ENCODE data around the gene CAPZA1.

CAPZA1 gene

DNA sequence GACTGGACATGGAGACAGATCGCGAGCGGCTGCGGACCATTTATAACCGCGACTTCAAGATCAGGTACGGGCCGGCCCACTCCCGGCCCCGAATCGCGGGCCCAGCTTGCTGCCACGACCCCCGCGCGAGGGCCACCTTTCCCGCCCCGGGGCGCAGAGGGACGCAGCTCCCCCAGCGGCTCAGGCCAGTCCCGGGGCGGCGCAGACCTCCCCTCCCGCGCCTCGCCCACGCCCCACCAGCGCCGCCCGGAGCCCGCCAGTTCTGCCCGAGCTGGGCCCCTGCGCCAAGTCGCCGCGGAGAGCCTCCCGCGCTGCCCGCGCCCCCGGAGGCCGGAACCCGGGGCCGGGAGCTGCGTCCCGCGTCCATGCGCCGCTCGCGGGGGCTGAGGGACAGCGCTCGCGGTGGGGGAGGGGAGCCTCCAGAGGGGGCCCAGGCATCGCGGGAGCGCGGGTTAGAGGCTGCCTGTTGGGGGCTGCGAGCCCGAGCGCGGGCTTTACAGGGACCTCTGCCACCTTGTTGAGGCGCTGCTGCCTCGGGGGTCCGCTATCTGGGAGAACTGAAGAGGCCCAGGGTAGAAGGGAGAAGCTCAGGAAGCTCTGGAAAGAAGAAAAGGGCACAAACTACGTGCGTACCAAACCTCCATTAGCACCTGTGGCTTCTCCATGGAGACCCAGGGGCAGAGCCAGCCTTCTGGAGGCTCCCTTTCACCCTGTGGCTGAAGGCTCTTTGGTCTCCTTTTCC is 55.5 kb downstream of the CAPZA1 start:
- Histone ChIP-seq H3K9ac (peak overlapping the region; percentile 85), H3K4me1 (ENCODE audit: low read depth, poor library complexity, severe bottlenecking) (peaks cover 20% of the 10 kb centered on the region), H3K4me3 (IDR thresholded peaks at IDR 0.05; ENCODE audit: insufficient read depth, low read depth, low read length) (no peak overlapping the region), H3K27me3 (ENCODE audit: insufficient read depth, low read depth) (no peaks in the 10 kb centered on the region), H4K20me1 (ENCODE audit: insufficient read depth) (no peaks in the 10 kb centered on the region), H2AFZ (ENCODE audit: low read depth) (peak overlapping the region; percentile 67), H3K36me3 (ENCODE audit: insufficient read depth) (no peaks in the 10 kb centered on the region), H3K79me2 (ENCODE audit: insufficient read depth, low read depth) (no peaks in the 10 kb centered on the region), H3K27ac (peak overlapping the region; percentile 64), H3K4me2 (peak overlapping the region; percentile 95)
- TF ChIP-seq, protein P1, sequence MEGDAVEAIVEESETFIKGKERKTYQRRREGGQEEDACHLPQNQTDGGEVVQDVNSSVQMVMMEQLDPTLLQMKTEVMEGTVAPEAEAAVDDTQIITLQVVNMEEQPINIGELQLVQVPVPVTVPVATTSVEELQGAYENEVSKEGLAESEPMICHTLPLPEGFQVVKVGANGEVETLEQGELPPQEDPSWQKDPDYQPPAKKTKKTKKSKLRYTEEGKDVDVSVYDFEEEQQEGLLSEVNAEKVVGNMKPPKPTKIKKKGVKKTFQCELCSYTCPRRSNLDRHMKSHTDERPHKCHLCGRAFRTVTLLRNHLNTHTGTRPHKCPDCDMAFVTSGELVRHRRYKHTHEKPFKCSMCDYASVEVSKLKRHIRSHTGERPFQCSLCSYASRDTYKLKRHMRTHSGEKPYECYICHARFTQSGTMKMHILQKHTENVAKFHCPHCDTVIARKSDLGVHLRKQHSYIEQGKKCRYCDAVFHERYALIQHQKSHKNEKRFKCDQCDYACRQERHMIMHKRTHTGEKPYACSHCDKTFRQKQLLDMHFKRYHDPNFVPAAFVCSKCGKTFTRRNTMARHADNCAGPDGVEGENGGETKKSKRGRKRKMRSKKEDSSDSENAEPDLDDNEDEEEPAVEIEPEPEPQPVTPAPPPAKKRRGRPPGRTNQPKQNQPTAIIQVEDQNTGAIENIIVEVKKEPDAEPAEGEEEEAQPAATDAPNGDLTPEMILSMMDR (conservative IDR thresholded peaks at IDR 0.05; ENCODE audit: low read depth, low read length): no peak

- Histone ChIP-seq H4K20me1 (ENCODE audit: insufficient read depth) (no peaks in the 10 kb centered on the region), H3K4me2 (peak overlapping the region; percentile 95), H3K36me3 (ENCODE audit: insufficient read depth) (no peaks in the 10 kb centered on the region), H3K27ac (no peak overlapping the region), H3K4me3 (IDR thresholded peaks at IDR 0.05; ENCODE audit: insufficient read depth, low read depth, low read length) (no peak overlapping the region), H2AFZ (ENCODE audit: low read depth) (peak overlapping the region; percentile 67), H3K4me1 (ENCODE audit: low read depth, poor library complexity, severe bottlenecking) (peaks cover 20% of the 10 kb centered on the region), H3K27me3 (ENCODE audit: insufficient read depth, low read depth) (no peaks in the 10 kb centered on the region), H3K9ac (peak overlapping the region; percentile 85), H3K79me2 (ENCODE audit: insufficient read depth, low read depth) (no peaks in the 10 kb centered on the region)
- TF ChIP-seq, protein P1 (conservative IDR thresholded peaks at IDR 0.05; ENCODE audit: low read depth, low read length): no peak
Measured at GRCh38 chr1:112675728-112676381, 56.2 kb downstream of the CAPZA1 start.

GRCh38 chr1:112676543-112676942 is 56.9 kb downstream of the CAPZA1 start:
- no peak overlapping the region for H3K4me3 ChIP-seq (IDR thresholded peaks at IDR 0.05; ENCODE audit: insufficient read depth, low read depth, low read length)
- H3K4me1 ChIP-seq (ENCODE audit: low read depth, poor library complexity, severe bottlenecking): peaks cover 20% of the 10 kb centered on the region
- H3K79me2 ChIP-seq (ENCODE audit: insufficient read depth, low read depth): no peaks in the 10 kb centered on the region
- H3K27ac ChIP-seq: no peak overlapping the region
- peak overlapping the region; percentile 95; the same call in 1 of the 2 replicates for H3K4me2 ChIP-seq
- H2AFZ ChIP-seq (ENCODE audit: low read depth): no peak overlapping the region
- no peaks in the 10 kb centered on the region for H3K36me3 ChIP-seq (ENCODE audit: insufficient read depth)
- TF ChIP-seq, protein P1 (conservative IDR thresholded peaks at IDR 0.05; ENCODE audit: low read depth, low read length): no peak
- no peak overlapping the region for H3K9ac ChIP-seq
- H4K20me1 ChIP-seq (ENCODE audit: insufficient read depth): no peaks in the 10 kb centered on the region
- H3K27me3 ChIP-seq (ENCODE audit: insufficient read depth, low read depth): no peaks in the 10 kb centered on the region

- Histone ChIP-seq H3K4me1 (ENCODE audit: low read depth, poor library complexity, severe bottlenecking) (peaks cover 17% of the 10 kb centered on the region), H3K27ac (no peak overlapping the region), H3K4me2 (no peak overlapping the region), H3K36me3 (ENCODE audit: insufficient read depth) (no peaks in the 10 kb centered on the region), H4K20me1 (ENCODE audit: insufficient read depth) (no peaks in the 10 kb centered on the region), H3K9ac (no peak overlapping the region), H3K4me3 (IDR thresholded peaks at IDR 0.05; ENCODE audit: insufficient read depth, low read depth, low read length) (no peak overlapping the region), H2AFZ (ENCODE audit: low read depth) (no peak overlapping the region), H3K79me2 (ENCODE audit: insufficient read depth, low read depth) (no peaks in the 10 kb centered on the region), H3K27me3 (ENCODE audit: insufficient read depth, low read depth) (no peaks in the 10 kb centered on the region)
- TF ChIP-seq, protein P1 (conservative IDR thresholded peaks at IDR 0.05; ENCODE audit: low read depth, low read length): no peak
Measured at GRCh38 chr1:112677501-112677900, 57.9 kb downstream of the CAPZA1 start.

Data from KMS-11 (cell line).